ENCODE measurements around the gene NAA25.

DNA sequence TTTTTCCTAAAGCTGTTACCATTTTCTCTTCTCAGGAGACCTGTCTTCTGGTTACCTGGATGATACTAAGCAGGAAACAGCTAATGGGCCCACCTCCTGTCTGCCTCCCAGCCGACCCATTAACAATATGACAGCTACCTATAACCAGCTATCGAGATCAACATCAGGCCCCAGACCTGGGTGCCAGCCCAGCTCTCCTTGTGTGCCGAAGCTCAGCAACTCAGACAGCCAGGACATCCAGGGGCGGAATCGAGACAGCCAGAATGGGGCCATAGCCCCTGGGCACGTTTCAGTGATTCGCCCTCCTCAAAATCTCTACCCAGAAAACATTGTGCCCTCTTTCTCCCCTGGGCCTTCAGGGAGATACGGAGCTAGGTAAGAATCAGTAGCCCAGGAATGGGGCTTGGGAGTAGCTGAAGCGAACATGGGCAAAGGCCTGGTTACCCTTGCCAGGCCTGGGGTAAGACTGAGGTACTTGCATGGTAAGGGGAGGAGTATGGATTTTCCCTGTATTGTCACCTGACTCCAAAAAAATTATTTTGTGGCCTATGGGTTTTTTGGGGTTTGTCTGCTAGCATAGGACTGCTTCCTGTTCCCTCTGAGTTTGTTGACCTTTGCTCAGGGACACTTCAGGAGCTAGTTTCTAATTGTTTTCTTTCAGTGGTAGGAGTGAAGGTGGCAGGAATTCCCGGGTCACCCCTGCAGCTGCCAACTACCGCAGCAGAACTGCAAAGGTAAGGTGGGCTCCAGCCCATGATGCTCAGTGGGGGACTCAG is 43.4 kb upstream of the NAA25 start:
- TF ChIP-seq, protein P1, sequence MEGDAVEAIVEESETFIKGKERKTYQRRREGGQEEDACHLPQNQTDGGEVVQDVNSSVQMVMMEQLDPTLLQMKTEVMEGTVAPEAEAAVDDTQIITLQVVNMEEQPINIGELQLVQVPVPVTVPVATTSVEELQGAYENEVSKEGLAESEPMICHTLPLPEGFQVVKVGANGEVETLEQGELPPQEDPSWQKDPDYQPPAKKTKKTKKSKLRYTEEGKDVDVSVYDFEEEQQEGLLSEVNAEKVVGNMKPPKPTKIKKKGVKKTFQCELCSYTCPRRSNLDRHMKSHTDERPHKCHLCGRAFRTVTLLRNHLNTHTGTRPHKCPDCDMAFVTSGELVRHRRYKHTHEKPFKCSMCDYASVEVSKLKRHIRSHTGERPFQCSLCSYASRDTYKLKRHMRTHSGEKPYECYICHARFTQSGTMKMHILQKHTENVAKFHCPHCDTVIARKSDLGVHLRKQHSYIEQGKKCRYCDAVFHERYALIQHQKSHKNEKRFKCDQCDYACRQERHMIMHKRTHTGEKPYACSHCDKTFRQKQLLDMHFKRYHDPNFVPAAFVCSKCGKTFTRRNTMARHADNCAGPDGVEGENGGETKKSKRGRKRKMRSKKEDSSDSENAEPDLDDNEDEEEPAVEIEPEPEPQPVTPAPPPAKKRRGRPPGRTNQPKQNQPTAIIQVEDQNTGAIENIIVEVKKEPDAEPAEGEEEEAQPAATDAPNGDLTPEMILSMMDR (IDR thresholded peaks at IDR 0.05) = no peak
- no peak for TF ChIP-seq POLR2A (IDR thresholded peaks at IDR 0.05)
